PC-3 (cell line): ENCODE data around the gene PDLIM5.

Experiments
- CTCF ChIP-seq: fragments of 300-600 bp; sonication (generic); conservative IDR thresholded peaks from 2 replicates; pipeline ENCODE4 v1.5.1; 2017; ENCODE audit warnings: antibody characterized with exemption, low read depth, mild to moderate bottlenecking, low read length
- EZH2 ChIP-seq: fragments of 300-600 bp; sonication (generic); IDR thresholded peaks from one replicate; pipeline ENCODE4 v1.6.1; 2017; ENCODE audit warnings: antibody characterized with exemption, mild to moderate bottlenecking, low read length; ENCODE audit not compliant: unreplicated experiment

DNA sequence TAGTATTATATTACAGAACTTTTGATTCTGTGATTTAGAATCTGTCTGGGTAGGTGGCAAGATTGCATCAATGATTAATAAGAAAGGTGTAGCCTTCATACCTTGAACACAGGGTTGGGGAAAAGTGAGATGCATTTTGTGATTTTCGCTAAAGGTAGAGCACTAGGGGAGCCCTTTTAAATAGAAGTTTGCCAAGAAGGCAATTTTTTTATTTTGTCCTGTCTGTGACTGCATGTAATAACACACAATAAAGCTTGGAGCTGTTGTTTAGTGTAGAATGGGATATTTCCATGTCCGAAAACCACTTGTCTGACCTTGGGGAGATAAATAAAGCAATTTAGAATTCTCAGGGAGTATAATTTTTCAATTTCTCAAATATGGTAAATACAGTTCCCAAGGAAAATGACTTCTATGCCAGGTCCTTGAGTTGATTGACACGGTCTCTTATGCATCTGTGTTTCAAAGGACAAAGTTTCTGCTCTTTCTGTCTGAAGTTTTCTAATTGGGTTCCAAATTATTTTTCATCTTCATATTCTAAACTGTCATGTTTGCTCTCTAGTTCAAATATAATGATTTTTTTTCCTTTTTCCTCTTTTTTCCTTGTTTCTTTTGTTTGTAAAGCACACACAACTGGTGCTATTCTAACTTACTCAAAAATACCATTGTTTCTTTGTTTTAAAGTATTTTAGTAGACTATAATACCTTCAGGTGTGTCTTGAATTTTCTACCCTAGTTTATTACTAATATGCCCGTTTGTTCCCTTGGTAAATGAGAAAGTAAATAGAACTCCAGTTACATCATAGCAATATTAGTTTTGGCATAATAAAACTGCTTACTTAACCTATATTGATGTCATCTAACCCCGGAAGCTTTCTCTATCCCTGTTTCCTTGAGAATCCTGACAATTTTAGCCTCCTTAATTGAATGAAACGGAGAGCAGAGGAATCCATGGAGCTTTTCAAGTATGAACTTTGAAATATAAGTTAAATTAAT, 218.2 kb downstream of the PDLIM5 start:
- TF ChIP-seq CTCF (no peak), EZH2 (no peak)
